LHCN-M2 (cell line): ENCODE results near the gene CRACR2B. TPM values are rescaled to one million over a fixed set of nuclear protein-coding genes. Genes with fewer than 3 reads are reported as not detected.

Source experiments
- DNase-seq: peaks from one replicate; pipeline ENCODE4 v3.0.0-alpha.2; 2012; ENCODE audit warnings: low read depth
- total RNA-seq: library from RNA; depleted of rRNA; stranded (reverse); fragments of >200 nt; gene quantifications from 2 replicates; pipeline ENCODE4 v1.2.3, GENCODE V29; 2014; rRNA removed

CRACR2B gene
- total RNA-seq, 1 experiment from 2014 or later = 0.40 TPM

- no peak for DNase-seq
Observed at GRCh38 chr11:867856-868358, 40.2 kb downstream of the CRACR2B start.

GRCh38 chr11:868394-868793 is 40.7 kb downstream of the CRACR2B start:
- DNase-seq = no peak

- DNase-seq = no peak
Observed at GRCh38 chr11:868802-869201, 41.1 kb downstream of the CRACR2B start.

- no peak for DNase-seq
Observed at GRCh38 chr11:869399-870126, 41.8 kb downstream of the CRACR2B start.

- no peak for DNase-seq
Observed at GRCh38 chr11:870127-870413, 42.4 kb downstream of the CRACR2B start.

GRCh38 chr11:870418-870817 is 42.7 kb downstream of the CRACR2B start:
- no peak for DNase-seq

- no peak for DNase-seq
Observed at GRCh38 chr11:871472-871871, 43.8 kb downstream of the CRACR2B start.

- no peak for DNase-seq
Observed at GRCh38 chr11:872799-873198, 45.1 kb downstream of the CRACR2B start.

- DNase-seq = no peak
Observed at GRCh38 chr11:873706-874105, 46.0 kb downstream of the CRACR2B start.

- no peak for DNase-seq
Observed at GRCh38 chr11:875203-875602, 47.5 kb downstream of the CRACR2B start.

- no peak for DNase-seq
Observed at GRCh38 chr11:875769-876301, 48.1 kb downstream of the CRACR2B start.

- peak; percentile 16 for DNase-seq
Observed at GRCh38 chr11:876545-876944, 48.8 kb downstream of the CRACR2B start.

- peak; percentile 34 for DNase-seq
Observed at GRCh38 chr11:877565-877964, 49.8 kb downstream of the CRACR2B start.

- no peak for DNase-seq
Observed at GRCh38 chr11:880447-880846, 52.7 kb downstream of the CRACR2B start.

Other genes starting within 250 kb of the CRACR2B start
- 10.7 and 12.5 TPM in 2 replicates for gene IRF7, start 212.0 kb upstream of the CRACR2B start, total RNA-seq
- not detected in 2 replicates for gene CDHR5, start 203.0 kb upstream of the CRACR2B start, total RNA-seq
- not detected in 2 replicates for gene SCT, start 200.7 kb upstream of the CRACR2B start, total RNA-seq
- not detected in 2 replicates for gene DRD4, start 190.7 kb upstream of the CRACR2B start, total RNA-seq
- gene DEAF1, start 132.7 kb upstream of the CRACR2B start, total RNA-seq = 30.2 and 39.4 TPM in 2 replicates
- 26.2 and 30.3 TPM in 2 replicates for gene TMEM80, start 132.1 kb upstream of the CRACR2B start, total RNA-seq
- 10.9 and 16.9 TPM in 2 replicates for gene EPS8L2, start 121.7 kb upstream of the CRACR2B start, total RNA-seq
- gene TALDO1, start 80.5 kb upstream of the CRACR2B start, total RNA-seq = 125 and 128 TPM in 2 replicates
- gene GATD1, start 50.4 kb upstream of the CRACR2B start, total RNA-seq = 41.7 and 44.9 TPM in 2 replicates
- 2.4 and 3.5 TPM in 2 replicates for gene CEND1, start 37.8 kb upstream of the CRACR2B start, total RNA-seq
- gene SLC25A22, start 29.6 kb upstream of the CRACR2B start, total RNA-seq = 18.5 and 19.9 TPM in 2 replicates
- 13.0 and 15.3 TPM in 2 replicates for gene PIDD1, start 22.7 kb upstream of the CRACR2B start, total RNA-seq
- gene RPLP2, start 18.0 kb upstream of the CRACR2B start, total RNA-seq = 416 and 495 TPM in 2 replicates
- gene PNPLA2, start 9.0 kb upstream of the CRACR2B start, total RNA-seq = 43.7 and 45.4 TPM in 2 replicates
- 840 and 1,028 TPM in 2 replicates for gene CD151, start 5.0 kb downstream of the CRACR2B start, total RNA-seq
- 91.8 and 146 TPM in 2 replicates for gene POLR2L, start 14.6 kb downstream of the CRACR2B start, total RNA-seq
- gene TSPAN4, start 14.9 kb downstream of the CRACR2B start, total RNA-seq = 199 and 210 TPM in 2 replicates
- 52.2 and 58.5 TPM in 2 replicates for gene CHID1, start 82.9 kb downstream of the CRACR2B start, total RNA-seq
- gene AP2A2, start 98.0 kb downstream of the CRACR2B start, total RNA-seq = 39.0 and 40.3 TPM in 2 replicates
- not detected in 2 replicates for gene MUC6, start 208.8 kb downstream of the CRACR2B start, total RNA-seq
- gene MUC2, start 247.0 kb downstream of the CRACR2B start, total RNA-seq = not detected in 2 replicates